ENCODE data around the gene PPARD.
"Not testable (repeated sequence)": the region's sequence is repeated elsewhere in the genome, so short reads cannot be mapped to it uniquely, and the experiment has no call there.

The PPARD gene

DNA sequence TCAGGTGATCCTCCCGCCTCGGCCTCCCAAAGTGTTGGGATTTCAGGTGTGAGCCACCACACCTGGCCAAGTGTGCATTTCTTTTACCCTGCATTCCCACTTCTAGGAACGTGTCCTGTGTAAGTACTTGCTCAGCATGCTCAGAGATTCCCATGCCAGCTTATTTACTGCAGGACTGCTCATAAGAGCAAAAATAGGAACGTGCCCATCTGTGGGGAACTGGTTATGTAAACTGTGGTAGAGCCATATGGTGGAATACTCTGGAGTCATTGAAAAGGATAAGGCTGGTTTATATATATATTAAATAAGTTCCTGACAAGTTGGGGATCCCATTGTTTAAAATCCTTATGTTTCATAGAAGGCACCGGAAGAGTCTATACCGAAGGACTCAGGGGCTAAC, 71.6 kb downstream of the PPARD start:
- DNase-seq: no peak

DNA sequence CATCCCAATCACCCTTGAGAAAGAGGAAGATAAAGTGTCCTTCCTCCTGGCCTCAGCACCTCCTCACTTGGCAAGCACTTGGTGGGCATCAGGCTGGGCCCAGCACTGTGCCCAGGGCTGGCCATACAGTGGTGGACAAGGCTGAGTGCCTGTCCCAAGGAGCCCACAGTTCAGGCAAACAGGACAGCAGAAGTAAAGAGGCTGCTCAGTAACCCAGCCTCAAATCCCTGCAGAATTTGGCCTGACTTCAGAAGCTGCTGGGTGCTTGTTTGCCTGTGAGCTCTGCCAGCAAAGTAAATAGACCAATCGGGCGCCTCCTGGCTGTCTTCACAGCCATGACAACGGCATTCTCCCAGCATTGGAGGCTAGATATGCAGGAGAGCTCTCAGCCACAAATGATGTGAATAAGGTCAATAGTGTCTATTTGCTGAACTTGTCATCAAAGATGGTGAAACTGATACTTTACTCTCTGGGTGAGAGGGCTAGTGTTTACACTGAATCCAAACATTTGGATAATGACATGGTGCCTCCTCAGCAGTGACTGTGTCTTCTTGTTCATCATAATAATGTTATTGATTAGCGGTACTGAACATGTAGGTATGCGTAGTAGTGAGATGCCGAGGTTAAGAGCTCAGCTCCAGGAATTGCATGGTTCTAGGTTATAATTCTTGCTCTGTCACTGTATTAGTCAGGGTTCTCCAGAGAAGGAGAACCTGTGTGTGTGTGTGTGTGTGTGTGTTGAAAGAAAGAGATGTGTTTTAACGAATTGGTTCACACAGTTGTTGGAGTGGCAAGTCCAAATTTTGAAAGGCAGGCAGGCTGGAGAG, 72.9 kb downstream of the PPARD start:
- DNase-seq: peak; percentile 88

GRCh38 chr6:35417979-35418661, 75.8 kb downstream of the PPARD start:
- DNase-seq: no peak

DNA sequence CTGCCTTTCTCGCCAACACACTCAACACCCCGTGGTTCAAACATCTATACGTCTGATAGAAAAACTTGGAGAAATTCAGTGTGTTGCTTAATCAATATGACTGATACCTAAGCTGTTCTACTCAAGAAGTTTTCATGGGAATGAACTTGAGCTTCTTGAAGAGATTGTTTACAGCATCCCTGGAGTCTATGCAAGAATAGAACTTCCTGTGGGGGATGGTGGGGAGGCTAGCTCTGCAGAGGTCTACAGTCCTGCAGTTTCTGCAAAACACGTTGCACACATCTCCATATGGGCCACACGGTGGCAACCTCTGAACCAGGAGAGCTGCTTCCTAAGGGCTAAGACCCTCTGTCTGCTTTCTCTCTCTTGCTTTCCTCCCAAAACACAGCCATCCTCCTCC, 77.1 kb downstream of the PPARD start:
- no peak for DNase-seq

DNA sequence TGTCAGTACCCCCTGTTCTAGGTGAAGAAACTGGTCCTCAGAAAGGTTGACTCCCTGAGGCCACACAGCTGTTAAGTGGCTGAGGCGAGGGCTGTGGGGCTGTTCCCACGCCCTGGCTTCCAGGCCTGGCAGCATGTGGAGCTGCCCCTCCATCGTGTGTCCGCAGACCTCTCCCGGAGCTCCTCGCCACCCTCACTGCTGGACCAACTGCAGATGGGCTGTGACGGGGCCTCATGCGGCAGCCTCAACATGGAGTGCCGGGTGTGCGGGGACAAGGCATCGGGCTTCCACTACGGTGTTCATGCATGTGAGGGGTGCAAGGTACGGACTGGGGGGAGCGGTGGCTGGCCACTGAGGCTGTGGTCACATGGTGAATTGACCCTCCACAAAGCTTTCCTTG, 77.6 kb downstream of the PPARD start:
- no peak for DNase-seq

GRCh38 chr6:35425284-35425683, 82.9 kb downstream of the PPARD start:
- DNase-seq: no peak

DNA sequence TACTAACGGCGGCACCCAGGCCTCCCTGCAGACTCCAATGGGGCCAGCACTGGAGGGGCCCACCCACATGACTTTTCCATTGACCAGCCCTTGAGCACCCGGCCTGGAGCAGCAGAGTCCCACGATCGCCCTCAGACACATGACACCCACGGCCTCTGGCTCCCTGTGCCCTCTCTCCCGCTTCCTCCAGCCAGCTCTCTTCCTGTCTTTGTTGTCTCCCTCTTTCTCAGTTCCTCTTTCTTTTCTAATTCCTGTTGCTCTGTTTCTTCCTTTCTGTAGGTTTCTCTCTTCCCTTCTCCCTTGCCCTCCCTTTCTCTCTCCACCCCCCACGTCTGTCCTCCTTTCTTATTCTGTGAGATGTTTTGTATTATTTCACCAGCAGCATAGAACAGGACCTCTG, 83.7 kb downstream of the PPARD start:
- no peak for DNase-seq

- no peak for DNase-seq
Observed at GRCh38 chr6:35427435-35427834, 85.1 kb downstream of the PPARD start.

- no peak for DNase-seq
Observed at GRCh38 chr6:35427851-35428321, 85.5 kb downstream of the PPARD start.

- no peak for DNase-seq
Observed at GRCh38 chr6:35428421-35429149, 86.2 kb downstream of the PPARD start.

DNA sequence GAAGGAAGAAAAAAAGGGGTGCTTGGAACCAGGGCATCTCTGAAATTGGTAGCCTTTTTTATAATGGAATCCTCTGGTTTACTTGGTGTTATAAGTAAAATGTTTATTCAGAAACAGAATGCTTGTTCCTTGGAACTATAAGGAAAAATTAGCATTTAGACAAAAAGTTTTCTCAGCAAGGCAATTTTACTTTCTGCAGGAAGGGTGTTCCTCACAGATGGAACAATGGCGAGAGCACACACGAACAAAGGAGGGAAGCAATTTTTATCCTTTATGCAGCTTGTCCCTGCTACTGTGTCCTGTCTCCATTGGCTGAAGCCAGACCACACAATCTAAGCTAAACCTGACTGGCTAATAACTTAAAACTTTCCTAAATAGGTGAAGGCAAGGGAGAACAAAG, 87.1 kb downstream of the PPARD start:
- no peak for DNase-seq

- DNase-seq: no peak
Observed at GRCh38 chr6:35432291-35432690, 89.9 kb downstream of the PPARD start.

GRCh38 chr6:35432702-35433101, 90.3 kb downstream of the PPARD start:
- DNase-seq: not testable (repeated sequence)

DNA sequence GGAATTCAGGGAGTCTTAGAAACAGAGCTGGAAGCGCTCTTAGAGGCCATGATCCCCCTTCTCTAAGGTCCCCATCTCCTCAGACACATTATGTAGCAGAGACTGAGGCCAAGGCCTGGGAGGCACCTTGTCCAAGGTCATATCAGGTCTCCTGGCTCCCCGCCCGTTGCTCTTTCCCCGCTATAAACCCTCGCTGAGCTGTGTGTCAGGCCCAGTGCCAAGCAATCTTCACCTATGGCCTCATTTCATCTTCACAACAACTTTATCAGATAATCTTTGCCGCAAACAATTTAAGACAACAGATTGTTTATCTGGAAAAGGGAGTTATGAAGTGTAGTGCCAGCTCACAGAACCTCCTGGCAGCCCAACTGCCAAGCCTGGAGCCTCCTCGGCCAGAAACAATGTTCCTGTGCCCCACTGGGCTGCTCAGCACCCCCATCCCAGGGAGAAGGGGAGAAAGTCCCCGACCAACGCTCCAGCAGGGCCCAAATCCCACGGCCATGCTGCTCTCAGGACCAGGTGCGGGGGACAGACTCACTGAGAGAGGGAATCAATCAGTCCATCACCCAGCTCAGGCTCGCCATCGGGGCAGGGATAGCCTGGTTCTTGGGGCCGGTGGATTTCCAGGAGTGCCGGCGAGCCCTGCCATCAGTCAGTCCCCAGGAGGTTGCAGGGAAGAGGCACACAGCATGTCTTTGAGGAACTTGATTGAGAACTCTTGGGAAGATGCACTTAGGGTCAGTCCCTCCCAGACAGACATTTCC, 92.9 kb downstream of the PPARD start:
- peak; percentile 42 for DNase-seq

GRCh38 chr6:35436071-35436857, 93.9 kb downstream of the PPARD start:
- no peak for DNase-seq

DNA sequence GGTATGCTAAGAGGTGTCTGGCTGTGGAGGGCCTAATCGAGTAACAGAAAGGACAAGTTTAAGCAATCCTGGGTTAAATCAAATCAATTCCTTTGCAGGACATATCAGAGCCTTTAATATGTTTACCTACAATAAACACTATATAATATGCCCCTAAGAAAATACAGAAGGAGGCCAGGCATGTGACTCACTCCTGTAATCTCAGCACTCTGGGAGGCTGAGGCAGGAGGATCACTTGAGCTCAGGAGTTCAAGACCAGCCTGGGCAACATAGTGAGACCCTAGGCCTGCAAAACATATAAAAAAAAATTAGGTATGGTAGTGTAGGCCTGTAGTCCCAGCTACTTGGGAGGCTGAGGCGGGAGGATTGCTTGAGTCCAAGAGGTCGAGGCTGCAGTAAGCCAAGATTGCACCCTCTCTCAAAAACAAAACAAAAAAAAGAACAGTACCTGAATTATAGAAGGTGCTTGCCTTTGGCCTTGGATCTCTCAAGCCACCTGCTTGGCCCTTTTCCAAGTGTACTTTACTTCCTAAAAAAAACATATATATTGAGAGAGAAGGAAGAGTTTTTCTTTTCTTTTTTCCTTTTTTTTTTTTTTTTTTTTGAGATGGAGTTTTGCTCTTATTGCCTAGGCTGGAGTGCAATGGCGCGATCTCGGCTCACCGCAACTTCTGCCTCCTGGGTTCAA, 96.2 kb downstream of the PPARD start:
- DNase-seq: not testable (repeated sequence)

DNA sequence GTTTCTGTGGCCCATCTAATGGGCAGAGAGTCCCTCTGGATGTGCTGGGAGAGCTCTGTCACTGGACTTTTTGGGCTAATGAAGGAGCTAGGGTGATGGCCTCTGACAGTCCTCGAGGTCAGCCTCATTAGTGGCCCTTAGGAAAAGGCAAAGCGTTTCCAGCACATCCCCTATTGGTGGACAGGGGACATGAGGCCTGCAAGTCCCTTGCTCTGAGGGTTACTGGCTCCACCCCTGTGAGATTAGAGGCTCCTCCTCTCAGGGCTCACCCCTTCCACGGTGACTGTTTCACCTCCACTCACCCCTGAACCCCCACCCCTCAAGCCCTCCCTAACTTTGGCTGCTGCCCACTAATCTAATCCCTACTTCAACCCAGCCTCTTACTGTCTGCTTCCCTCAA, 97.0 kb downstream of the PPARD start:
- no peak for DNase-seq

- no peak for DNase-seq
Observed at GRCh38 chr6:35441205-35441604, 98.8 kb downstream of the PPARD start.

- no peak for DNase-seq
Observed at GRCh38 chr6:35441642-35442041, 99.3 kb downstream of the PPARD start.

GRCh38 chr6:35442693-35443092, 100.3 kb downstream of the PPARD start:
- DNase-seq: no peak

- no peak for DNase-seq
Observed at GRCh38 chr6:35443341-35444030, 101.1 kb downstream of the PPARD start.

All from DMS79 (cell line).